ENCODE results near the gene ENPEP.

The ENPEP gene

DNA sequence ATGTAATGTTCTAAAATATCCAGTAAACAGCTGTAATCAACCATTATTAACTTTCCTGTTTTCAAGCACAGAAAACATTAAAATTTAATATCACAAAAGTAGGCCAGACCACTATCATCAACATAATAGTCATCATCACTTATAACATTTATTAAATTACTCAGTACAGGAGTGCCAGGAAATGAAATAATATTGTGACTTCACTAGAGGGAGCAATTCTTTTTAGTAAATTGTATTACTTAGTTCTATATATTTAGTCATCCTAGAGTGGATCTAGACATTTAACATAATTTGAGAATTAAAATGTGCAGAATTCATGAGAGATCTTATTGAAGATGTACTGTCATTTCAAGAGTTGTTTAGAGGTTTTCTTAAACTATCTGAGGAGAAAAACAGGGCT, 113.3 kb downstream of the ENPEP start:
- in situ Hi-C loops (cut with HindIII; ENCODE audit: low sequenced_read_pairs) = no loop called here
- DNase-seq (ENCODE audit: low read depth) = no peak

DNA sequence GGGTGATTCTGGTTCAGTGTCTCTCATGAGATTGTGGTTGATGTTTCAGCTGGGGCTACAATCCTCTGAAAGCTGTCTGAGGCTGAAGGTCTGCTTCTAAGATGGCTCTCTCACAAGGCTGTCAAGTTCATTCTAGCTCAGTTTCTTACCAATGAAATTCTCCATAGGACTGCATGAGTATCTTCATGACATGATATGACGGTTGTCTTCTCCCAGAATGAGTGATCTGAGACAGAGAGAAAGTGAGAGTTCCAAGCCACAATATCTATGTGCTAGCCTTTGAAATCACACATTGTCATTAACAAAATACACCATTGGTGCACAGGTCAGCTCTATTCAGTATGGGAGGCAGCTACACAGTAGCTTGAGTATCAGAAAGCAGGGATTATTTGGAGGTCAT, 119.6 kb downstream of the ENPEP start:
- TF ChIP-seq, protein P1, sequence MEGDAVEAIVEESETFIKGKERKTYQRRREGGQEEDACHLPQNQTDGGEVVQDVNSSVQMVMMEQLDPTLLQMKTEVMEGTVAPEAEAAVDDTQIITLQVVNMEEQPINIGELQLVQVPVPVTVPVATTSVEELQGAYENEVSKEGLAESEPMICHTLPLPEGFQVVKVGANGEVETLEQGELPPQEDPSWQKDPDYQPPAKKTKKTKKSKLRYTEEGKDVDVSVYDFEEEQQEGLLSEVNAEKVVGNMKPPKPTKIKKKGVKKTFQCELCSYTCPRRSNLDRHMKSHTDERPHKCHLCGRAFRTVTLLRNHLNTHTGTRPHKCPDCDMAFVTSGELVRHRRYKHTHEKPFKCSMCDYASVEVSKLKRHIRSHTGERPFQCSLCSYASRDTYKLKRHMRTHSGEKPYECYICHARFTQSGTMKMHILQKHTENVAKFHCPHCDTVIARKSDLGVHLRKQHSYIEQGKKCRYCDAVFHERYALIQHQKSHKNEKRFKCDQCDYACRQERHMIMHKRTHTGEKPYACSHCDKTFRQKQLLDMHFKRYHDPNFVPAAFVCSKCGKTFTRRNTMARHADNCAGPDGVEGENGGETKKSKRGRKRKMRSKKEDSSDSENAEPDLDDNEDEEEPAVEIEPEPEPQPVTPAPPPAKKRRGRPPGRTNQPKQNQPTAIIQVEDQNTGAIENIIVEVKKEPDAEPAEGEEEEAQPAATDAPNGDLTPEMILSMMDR (IDR thresholded peaks at IDR 0.05; ENCODE audit: low read depth, low read length, missing control alignments) = no peak
- no peak for DNase-seq (ENCODE audit: low read depth)

More for the DNA sequence above, 113.3 kb downstream of the ENPEP start:
- no peak overlapping the region for H3K4me3 ChIP-seq (ENCODE audit: low read depth, low read length)
- TF ChIP-seq, protein P1 (IDR thresholded peaks at IDR 0.05; ENCODE audit: low read depth, low read length, missing control alignments) = no peak

DNA sequence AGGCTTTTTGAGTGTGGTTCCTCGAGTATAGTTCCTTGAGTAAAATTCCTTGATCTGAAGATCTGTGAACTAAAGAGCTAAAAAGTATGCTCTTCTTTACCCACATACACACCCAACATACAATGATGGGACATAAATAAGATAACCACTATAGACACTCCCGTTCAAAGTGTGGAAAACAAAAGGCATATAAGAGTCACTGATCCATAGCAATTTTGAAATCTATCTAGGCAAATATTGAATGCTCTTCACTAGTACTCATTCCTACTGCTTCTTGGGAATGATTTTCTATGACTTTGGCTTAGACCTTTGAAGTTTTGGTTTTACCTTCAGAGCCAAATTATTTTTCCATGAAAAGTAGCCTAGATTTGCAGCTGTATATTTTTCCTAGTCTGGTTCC, 120.5 kb downstream of the ENPEP start:
- TF ChIP-seq, protein P1 (IDR thresholded peaks at IDR 0.05; ENCODE audit: low read depth, low read length, missing control alignments) = no peak
- in situ Hi-C loops (cut with HindIII; ENCODE audit: low sequenced_read_pairs) = no loop called here
- no peak overlapping the region for H3K4me3 ChIP-seq (ENCODE audit: low read depth, low read length)
- DNase-seq (ENCODE audit: low read depth) = no peak

More for the DNA sequence above, 119.6 kb downstream of the ENPEP start:
- H3K4me3 ChIP-seq (ENCODE audit: low read depth, low read length) = no peak overlapping the region
- in situ Hi-C loops (cut with HindIII; ENCODE audit: low sequenced_read_pairs) = no loop called here

DNA sequence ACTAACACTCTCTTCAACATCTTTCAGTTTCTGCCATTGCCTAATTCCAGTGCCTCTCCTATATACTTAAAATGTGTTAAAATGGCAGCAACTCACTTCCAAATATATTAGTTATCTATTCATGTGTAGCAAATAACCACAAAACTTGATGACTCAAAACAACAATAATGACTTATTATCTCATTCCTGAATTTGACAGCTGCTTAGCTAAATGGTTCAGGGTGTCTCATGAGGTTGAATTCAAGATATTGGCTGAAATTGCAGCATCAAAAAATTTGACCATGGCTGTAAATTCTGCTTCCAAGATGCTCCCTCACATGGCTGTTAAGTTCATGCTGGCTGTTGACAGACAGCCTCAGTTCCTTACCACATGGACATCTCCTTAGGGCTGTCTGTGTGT, 121.6 kb downstream of the ENPEP start:
- H3K4me3 ChIP-seq (ENCODE audit: low read depth, low read length) = no peak overlapping the region
- TF ChIP-seq, protein P1 (IDR thresholded peaks at IDR 0.05; ENCODE audit: low read depth, low read length, missing control alignments) = no peak
- in situ Hi-C loops (cut with HindIII; ENCODE audit: low sequenced_read_pairs) = no loop called here
- no peak for DNase-seq (ENCODE audit: low read depth)

DNA sequence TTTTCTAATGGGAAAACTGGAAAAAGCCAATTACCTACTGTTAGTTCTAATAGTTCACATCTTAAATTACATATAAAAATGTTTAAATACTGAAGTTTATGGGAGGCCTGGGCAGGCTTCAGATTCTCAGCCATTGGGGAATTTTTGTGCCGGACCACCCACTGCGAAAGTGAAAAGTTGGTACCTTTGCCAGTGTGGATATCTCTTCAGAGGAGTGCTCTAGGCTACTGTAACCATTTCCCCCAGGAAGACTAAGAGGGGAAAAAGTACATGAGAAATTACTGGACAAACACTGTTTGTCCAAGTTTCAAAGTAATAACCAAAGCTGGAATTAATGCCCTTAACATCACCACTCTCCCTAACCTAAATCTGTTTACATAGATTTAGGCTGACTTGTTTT, 126.1 kb downstream of the ENPEP start:
- TF ChIP-seq, protein P1 (IDR thresholded peaks at IDR 0.05; ENCODE audit: low read depth, low read length, missing control alignments) = no peak
- in situ Hi-C loops (cut with HindIII; ENCODE audit: low sequenced_read_pairs) = no loop called here
- DNase-seq (ENCODE audit: low read depth) = no peak
- H3K4me3 ChIP-seq (ENCODE audit: low read depth, low read length) = no peak overlapping the region

DNA sequence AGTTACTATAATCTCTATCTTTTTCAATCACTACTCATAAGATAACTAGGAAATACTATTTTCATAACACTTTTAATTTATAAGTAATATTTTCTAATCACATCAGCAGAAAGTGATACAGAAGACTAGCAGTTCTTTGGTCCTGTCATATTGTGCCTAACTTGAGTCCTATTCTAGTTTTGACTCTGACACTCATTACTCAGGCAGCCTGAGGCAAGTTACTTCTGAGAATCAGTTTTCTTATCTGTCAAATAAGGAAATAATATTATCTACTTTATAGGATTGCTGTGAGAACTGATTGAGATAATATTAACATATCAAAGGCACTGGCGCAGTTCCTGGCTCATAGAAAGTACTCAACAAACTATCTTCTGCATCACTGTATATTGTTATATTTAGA, 129.1 kb downstream of the ENPEP start:
- TF ChIP-seq, protein P1 (IDR thresholded peaks at IDR 0.05; ENCODE audit: low read depth, low read length, missing control alignments) = no peak
- in situ Hi-C loops (cut with HindIII; ENCODE audit: low sequenced_read_pairs) = no loop called here
- no peak for DNase-seq (ENCODE audit: low read depth)
- no peak overlapping the region for H3K4me3 ChIP-seq (ENCODE audit: low read depth, low read length)
